Pancreas (tissue), 10 donors: ENCODE data around the gene BICRAL. TPM values are rescaled to one million over a fixed set of nuclear protein-coding genes. Genes with fewer than 3 reads are reported as not detected.

Source experiments
- ATAC-seq, 4 donors: fragments of 200-7000 bp; cut with Tn5 transposase; one replicate each; pipeline versions ENCODE4 v1.8.0 to v1.9.1; 2020; ENCODE audit warnings: mild to moderate bottlenecking in 4 of 4, moderate library complexity in 4 of 4
- DNase-seq, 6 donors: peaks; one replicate each; pipeline ENCODE4 v3.0.0-alpha.2; 2020
- FAIRE-seq: peaks from 2 replicates; lab custom pipeline; 2012; peaks lifted over from hg19 to GRCh38; lab: Jason Lieb, UNC
- H3K27ac ChIP-seq, 4 donors: fragments of 200-600 bp; sonication (generic); 1 replicate in 3 of 4; 2 replicates in 1 of 4; pipeline versions ENCODE4 v1.5.0 to v1.8.0; 2020
- H3K27me3 ChIP-seq, 4 donors: fragments of 200-600 bp; one replicate each; pipeline ENCODE4 v1.8.0; 2021
- H3K36me3 ChIP-seq, 3 donors: fragments of 200-600 bp; sonication (generic) in 1 of 3; one replicate each; pipeline versions ENCODE4 v1.5.0 to v1.8.0; 2020 to 2021
- H3K4me1 ChIP-seq, 3 donors: fragments of 200-600 bp; one replicate each; pipeline ENCODE4 v1.8.0; 2021
- H3K4me3 ChIP-seq, 4 donors: fragments of 200-600 bp; sonication (generic) in 2 of 4; one replicate each; pipeline versions ENCODE4 v1.5.0 to v1.8.0; 2020 to 2021
- H3K9me3 ChIP-seq, 4 donors: fragments of 200-600 bp; one replicate each; pipeline ENCODE4 v1.8.0; 2021
- WGBS, 2 donors: extraction: QIAGEN DNeasy Blood & Tissue Kit; methylation state at CpG; one replicate each; pipeline ENCODE4 v1.1.7; 2013; 5-methylcytosine and 5-hydroxymethylcytosine counted together
- intact Hi-C, 3 donors: fragments of 100-400 bp; cut with DNase I; formaldehyde crosslinking; loops; one replicate each; pipeline versions ENCODE4 v1.11.1 to v1.14.2; 2022
- polyA plus RNA-seq, 2 donors: library from polyadenylated mRNA; stranded (reverse); fragments of 200-250 nt; gene quantifications; one replicate each; pipeline ENCODE4 v1.2.3, GENCODE V29; 2013
- total RNA-seq, 6 donors: library from RNA; stranded (reverse); fragmentation: NEBNext Ultra II Directional in 4 of 6; extraction: Animal tissue kit (Norgen Biotek cat#: 25700) in 4 of 6; gene quantifications; one replicate each; pipeline versions ENCODE4 v1.2.1 to v1.2.4, GENCODE V29; 2021 to 2023
- TF ChIP-seq, protein P1 (sequence below), 4 donors: fragments of 200-600 bp; sonication (generic) in 3 of 4; IDR thresholded peaks; one replicate each; pipeline versions ENCODE4 v1.5.0 to v1.8.0; 2021; ENCODE audit warnings: antibody characterized with exemption in 4 of 4
- donor health status: healthy with polysubstance abuse.
- donor health status: DM: no; HTN: no; CAD: no; lungs with moderate emphysema.
- donor health status: DM: no; HTN: no; CAD: no.
- donor health status: control.
- donor health status: control.
- donor health status: Bipolar disorder and iron deficiency.
- donor health status: DM: yes; HTN: yes; CAD: no.
- donor health status: DM: no; HTN: no; CAD: no.
- donor health status: DM: no; HTN: no; CAD: no.
- donor health status: DM: yes; HTN: yes; CAD: no.

The BICRAL gene
- total and polyA plus RNA-seq, 8 donors, result 2.9 to 10.5 (median 7.1) TPM

GRCh38 chr6:42764911-42765648 is 16.8 kb upstream of the BICRAL start:
- H3K27me3 ChIP-seq, result no peaks in the 10 kb centered on the region
- no peak overlapping the region for H3K4me3 ChIP-seq
- ATAC-seq (no peak), FAIRE-seq (no peak), DNase-seq (no peak)
- 86 to 90% methylated on average over 9 of the region's 9 CpGs for WGBS, 2 donors
- intact Hi-C loops, result no loop called here
- no peak overlapping the region for H3K27ac ChIP-seq
- no peaks in the 10 kb centered on the region for H3K4me1 ChIP-seq
- TF ChIP-seq, protein P1, sequence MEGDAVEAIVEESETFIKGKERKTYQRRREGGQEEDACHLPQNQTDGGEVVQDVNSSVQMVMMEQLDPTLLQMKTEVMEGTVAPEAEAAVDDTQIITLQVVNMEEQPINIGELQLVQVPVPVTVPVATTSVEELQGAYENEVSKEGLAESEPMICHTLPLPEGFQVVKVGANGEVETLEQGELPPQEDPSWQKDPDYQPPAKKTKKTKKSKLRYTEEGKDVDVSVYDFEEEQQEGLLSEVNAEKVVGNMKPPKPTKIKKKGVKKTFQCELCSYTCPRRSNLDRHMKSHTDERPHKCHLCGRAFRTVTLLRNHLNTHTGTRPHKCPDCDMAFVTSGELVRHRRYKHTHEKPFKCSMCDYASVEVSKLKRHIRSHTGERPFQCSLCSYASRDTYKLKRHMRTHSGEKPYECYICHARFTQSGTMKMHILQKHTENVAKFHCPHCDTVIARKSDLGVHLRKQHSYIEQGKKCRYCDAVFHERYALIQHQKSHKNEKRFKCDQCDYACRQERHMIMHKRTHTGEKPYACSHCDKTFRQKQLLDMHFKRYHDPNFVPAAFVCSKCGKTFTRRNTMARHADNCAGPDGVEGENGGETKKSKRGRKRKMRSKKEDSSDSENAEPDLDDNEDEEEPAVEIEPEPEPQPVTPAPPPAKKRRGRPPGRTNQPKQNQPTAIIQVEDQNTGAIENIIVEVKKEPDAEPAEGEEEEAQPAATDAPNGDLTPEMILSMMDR (IDR thresholded peaks at IDR 0.05), result no peak
- no peaks in the 10 kb centered on the region for H3K9me3 ChIP-seq
- H3K36me3 ChIP-seq, result no peaks in the 10 kb centered on the region

DNA sequence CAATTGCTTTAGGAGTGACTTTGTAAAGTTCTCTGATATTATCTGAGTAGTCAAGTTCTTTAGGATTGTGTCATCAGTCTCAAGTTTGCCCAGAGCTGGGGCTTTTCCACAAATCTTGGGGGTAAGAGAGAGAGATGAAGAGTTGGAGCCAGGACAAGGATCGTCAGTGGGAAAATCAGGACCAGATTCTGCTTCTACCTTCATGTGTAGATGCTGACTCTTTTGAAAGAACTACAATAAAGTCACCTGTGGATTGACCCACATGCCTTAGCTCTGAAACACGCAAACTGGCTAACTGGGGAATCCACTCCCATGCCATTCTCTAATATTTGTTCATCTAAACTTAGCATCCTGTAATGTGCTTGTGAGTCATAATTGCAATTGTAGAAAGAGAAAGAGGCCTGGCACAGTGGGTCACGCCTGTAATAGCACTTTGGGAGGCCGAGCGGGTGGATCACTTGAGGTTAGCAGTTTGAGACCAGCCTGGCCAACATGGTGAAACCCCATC is 15.6 kb upstream of the BICRAL start:
- H3K27me3 ChIP-seq, result no peaks in the 10 kb centered on the region
- intact Hi-C loops, result no loop called here
- ATAC-seq (no peak), FAIRE-seq (no peak), DNase-seq (no peak)
- WGBS, 2 donors, result 95 to 97% methylated on average over 5 of the region's 5 CpGs
- H3K4me1 ChIP-seq, result no peaks in the 10 kb centered on the region
- H3K9me3 ChIP-seq, result no peaks in the 10 kb centered on the region
- no peaks in the 10 kb centered on the region for H3K36me3 ChIP-seq
- TF ChIP-seq, protein P1 (IDR thresholded peaks at IDR 0.05), result no peak
- no peak overlapping the region for H3K27ac ChIP-seq
- no peak overlapping the region for H3K4me3 ChIP-seq

- no peaks in the 10 kb centered on the region for H3K4me1 ChIP-seq
- H3K36me3 ChIP-seq, result no peaks in the 10 kb centered on the region
- H3K27me3 ChIP-seq, result no peaks in the 10 kb centered on the region
- intact Hi-C loops, result no loop called here
- H3K4me3 ChIP-seq, result no peak overlapping the region
- 97 to 100% methylated on average over 4 of the region's 4 CpGs for WGBS, 2 donors
- ATAC-seq (no peak), FAIRE-seq (no peak), DNase-seq (no peak)
- no peak overlapping the region for H3K27ac ChIP-seq
- H3K9me3 ChIP-seq, result no peaks in the 10 kb centered on the region
- TF ChIP-seq, protein P1 (IDR thresholded peaks at IDR 0.05), result no peak
Measured at GRCh38 chr6:42769051-42769450, 12.8 kb upstream of the BICRAL start.

DNA sequence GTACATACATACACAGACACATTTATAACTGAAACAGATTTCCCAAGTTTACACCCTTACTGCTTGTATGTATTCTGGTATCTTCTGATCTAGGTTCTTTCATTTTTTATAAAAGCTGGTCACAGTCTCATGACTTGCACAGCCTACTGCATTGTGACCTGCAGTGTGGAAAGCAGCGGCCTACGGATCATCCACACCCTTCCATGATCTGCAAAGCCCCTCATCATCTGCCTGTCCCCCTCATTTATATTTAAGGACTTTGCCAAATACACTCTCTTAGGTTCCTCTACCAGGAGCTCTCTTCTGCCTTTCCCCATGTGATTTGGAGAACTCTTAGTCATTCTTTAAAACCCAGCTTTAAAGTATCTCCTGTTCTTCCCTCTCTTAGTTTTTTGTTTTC is 12.0 kb upstream of the BICRAL start:
- 90 to 96% methylated on average over 2 of the region's 2 CpGs for WGBS, 2 donors
- no peaks in the 10 kb centered on the region for H3K27me3 ChIP-seq
- no peaks in the 10 kb centered on the region for H3K4me1 ChIP-seq
- intact Hi-C loops, result no loop called here
- H3K36me3 ChIP-seq, result no peaks in the 10 kb centered on the region
- no peak overlapping the region for H3K4me3 ChIP-seq
- H3K9me3 ChIP-seq, result no peaks in the 10 kb centered on the region
- TF ChIP-seq, protein P1 (IDR thresholded peaks at IDR 0.05), result no peak
- no peak overlapping the region for H3K27ac ChIP-seq
- ATAC-seq (no peak), FAIRE-seq (no peak), DNase-seq (no peak)

GRCh38 chr6:42771741-42772100 is 10.1 kb upstream of the BICRAL start:
- TF ChIP-seq, protein P1 (IDR thresholded peaks at IDR 0.05), result no peak
- Histone ChIP-seq H3K27me3 (no peaks in the 10 kb centered on the region), H3K36me3 (no peaks in the 10 kb centered on the region), H3K4me3 (no peak overlapping the region), H3K27ac (peak overlapping the region in 3 of 4 donors; percentile 15 to 67 (median 57)), H3K4me1 (no peaks in the 10 kb centered on the region), H3K9me3 (no peaks in the 10 kb centered on the region)
- WGBS, 2 donors, result 38 to 40% methylated on average over 3 of the region's 3 CpGs
- ATAC-seq (peak in 1 of 4 donors; percentile 28), FAIRE-seq (no peak), DNase-seq (no peak)
- intact Hi-C loops, result no loop called here
